Endothelial cell of umbilical vein (primary cell): ENCODE data around the gene CST3. TPM values are rescaled to one million over a fixed set of nuclear protein-coding genes. Genes with fewer than 3 reads are reported as not detected.

ENCODE experiments used
- BruUV-seq: library from RNA; stranded (reverse); fragments of 400-500 nt; replicated peaks from 2 replicates; lab custom pipeline; 2021; lab: Mats Ljungman, UMichigan
- CTCF ChIA-PET: fragments of 300-600, 350-600 bp; sonication (Branson Sonifier 250); formaldehyde crosslinking; loops from one replicate; lab custom pipeline; 2021; ENCODE audit warnings: antibody characterized with exemption, inconsistent platforms; lab: Charles Lee
- POLR2A ChIA-PET: fragments of 300-600, 350-600 bp; sonication (Branson Sonifier 250); formaldehyde crosslinking; loops from one replicate; lab custom pipeline; 2021; ENCODE audit warnings: antibody characterized with exemption, inconsistent platforms; lab: Charles Lee
- DNase-seq: peaks from one replicate; pipeline ENCODE4 v3.0.0-alpha.2; 2011; ENCODE audit warnings: low read depth, low spot score
- FAIRE-seq: peaks from 2 replicates; lab custom pipeline; 2011; peaks lifted over from hg19 to GRCh38; lab: Jason Lieb, UNC
- H2AFZ ChIP-seq: 2 replicates; pipeline ENCODE4 v1.6.0; 2012; ENCODE audit warnings: low read depth, low read length, control low read depth, inconsistent platforms
- H3K27ac ChIP-seq: 2 replicates; pipeline ENCODE4 v1.5.1; 2011; ENCODE audit warnings: low read depth, mild to moderate bottlenecking, control low read depth, low read length, moderate library complexity; ENCODE audit not compliant: insufficient read depth
- H3K27me3 ChIP-seq, 2 experiments: 2 replicates each; pipeline versions ENCODE4 v1.6.0 to v1.6.1; 2011; ENCODE audit warnings: low read length in 2 of 2, mixed read lengths in 1 of 2; ENCODE audit not compliant: control insufficient read depth in 2 of 2, insufficient read depth in 2 of 2
- H3K36me3 ChIP-seq, 2 experiments: 2 replicates in 1 of 2; 3 replicates in 1 of 2; pipeline ENCODE4 v1.5.1; 2011; ENCODE audit warnings: low read length in 2 of 2, mild to moderate bottlenecking in 1 of 2, moderate library complexity in 1 of 2; ENCODE audit not compliant: control insufficient read depth in 2 of 2, insufficient read depth in 2 of 2; ENCODE audit errors: extremely low read depth in 1 of 2
- H3K4me1 ChIP-seq: 3 replicates; pipeline ENCODE4 v1.5.1; 2011; ENCODE audit warnings: mild to moderate bottlenecking, low read length; ENCODE audit not compliant: control insufficient read depth, insufficient read depth; ENCODE audit errors: extremely low read depth
- H3K4me2 ChIP-seq: 2 replicates; pipeline ENCODE4 v1.6.1; 2011; ENCODE audit warnings: low read length, control low read depth, mixed read lengths; ENCODE audit not compliant: insufficient read depth
- H3K4me3 ChIP-seq, 3 experiments: fragments of 200-600 bp in 1 of 3; sonication (generic), shearing (Covaris generic) in 1 of 3; replicated peaks in 1 of 3; 2 replicates each; pipeline ENCODE4 v1.5.1; 2011 to 2016; ENCODE audit warnings: control low read depth in 3 of 3, low read length in 3 of 3, mild to moderate bottlenecking in 2 of 3, inconsistent platforms in 1 of 3, low read depth in 1 of 3, moderate library complexity in 1 of 3; ENCODE audit not compliant: insufficient read depth in 1 of 3
- H3K79me2 ChIP-seq: 2 replicates; pipeline ENCODE4 v1.6.0; 2012; ENCODE audit warnings: low read length, inconsistent platforms; ENCODE audit not compliant: control insufficient read depth, insufficient read depth
- H3K9ac ChIP-seq: replicated peaks from 2 replicates; pipeline ENCODE3; 2011; ENCODE audit warnings: low read length, control low read depth; ENCODE audit not compliant: insufficient read depth; ENCODE audit errors: extremely low read depth
- H3K9me1 ChIP-seq: replicated peaks from 3 replicates; pipeline ENCODE4 v1.6.0; 2011; ENCODE audit warnings: mild to moderate bottlenecking, low read length; ENCODE audit not compliant: control insufficient read depth, insufficient read depth; ENCODE audit errors: extremely low read depth
- H3K9me3 ChIP-seq: replicated peaks from 2 replicates; pipeline ENCODE4 v1.5.1; 2012; ENCODE audit warnings: low read length, inconsistent platforms; ENCODE audit not compliant: control insufficient read depth, insufficient read depth
- H4K20me1 ChIP-seq: replicated peaks from 2 replicates; pipeline ENCODE3; 2011; ENCODE audit warnings: mild to moderate bottlenecking, low read length; ENCODE audit not compliant: control insufficient read depth, insufficient read depth; ENCODE audit errors: extremely low read depth
- CTCF ChIP-seq, 2 donors: IDR thresholded peaks; 1 replicate in 1 of 2; 2 replicates in 1 of 2; pipeline ENCODE4 v1.5.1; 2011; ENCODE audit warnings: low read length in 2 of 2, mild to moderate bottlenecking in 2 of 2, moderate library complexity in 2 of 2, control low read depth in 1 of 2, inconsistent platforms in 1 of 2, low read depth in 1 of 2; ENCODE audit not compliant: insufficient read depth in 1 of 2; ENCODE audit errors: extremely low read depth in 1 of 2
- FOS ChIP-seq: IDR thresholded peaks from 2 replicates; pipeline ENCODE4 v1.6.1; 2011; ENCODE audit warnings: mild to moderate bottlenecking, low read length, moderate library complexity, borderline replicate concordance; ENCODE audit not compliant: insufficient read depth
- GATA2 ChIP-seq: IDR thresholded peaks from 2 replicates; pipeline ENCODE4 v1.7.0; 2011; ENCODE audit warnings: low read depth, mild to moderate bottlenecking, moderate library complexity, mixed read lengths, low read length; ENCODE audit not compliant: insufficient read length, insufficient read depth
- MYC ChIP-seq: IDR thresholded peaks from one replicate; pipeline ENCODE4 v1.6.1; 2011; ENCODE audit warnings: mild to moderate bottlenecking, low read depth, low read length
- POLR2A ChIP-seq: IDR thresholded peaks from 2 replicates; pipeline ENCODE4 v1.6.1; 2012; ENCODE audit warnings: low read depth, mild to moderate bottlenecking, control low read depth, low read length
- POLR2AphosphoS5 ChIP-seq: IDR thresholded peaks from 2 replicates; pipeline ENCODE4 v1.6.1; 2012; ENCODE audit warnings: low read depth, mild to moderate bottlenecking, control low read depth, low read length, moderate library complexity; ENCODE audit not compliant: insufficient read depth
- dilution Hi-C: fragments of 300-500 bp; cut with MboI; formaldehyde crosslinking; loops from one replicate; pipeline ENCODE4 v1.15.0; 2019; ENCODE audit warnings: low sequenced_read_pairs; ENCODE audit not compliant: extremely low pct_ligation_motif_present
- intact Hi-C: fragments of 100-400 bp; cut with micrococcal nuclease; formaldehyde crosslinking; loops from one replicate; pipeline ENCODE4 v1.10.0; 2022
- polyA plus RNA-seq, 4 experiments: library from polyadenylated mRNA; depleted of rRNA in 3 of 4; stranded (reverse) in 3 of 4; unstranded in 1 of 4; fragments of >200 nt; gene quantifications; 2 replicates each; pipeline versions ENCODE4 v1.2.1 to v1.2.3, GENCODE V29; 2011 to 2012; ENCODE audit warnings: missing spikeins in 1 of 4
- total RNA-seq: library from RNA; stranded (reverse); gene quantifications from 2 replicates; pipeline ENCODE4 v1.2.3, GENCODE V29; 2021

Gene CST3
- total and polyA plus RNA-seq, 2 donors (not counting 3 experiments of a cell fraction or from before 2014, with no cell fraction given), result 251 to 479 TPM

GRCh38 chr20:23608251-23608846, 29.4 kb downstream of the CST3 start:
- Histone ChIP-seq H3K27me3 (peaks cover 6 to 12% of the 10 kb centered on the region in 2 experiments), H4K20me1 (no peaks in the 10 kb centered on the region), H3K4me3 (no peak overlapping the region), H3K9me1 (no peaks in the 10 kb centered on the region), H3K36me3 (no peaks in the 10 kb centered on the region), H3K9me3 (no peaks in the 10 kb centered on the region), H3K4me1 (no peaks in the 10 kb centered on the region), H3K9ac (no peak overlapping the region), H2AFZ (no peak overlapping the region), H3K4me2 (no peak overlapping the region), H3K27ac (no peak overlapping the region), H3K79me2 (no peaks in the 10 kb centered on the region)
- DNase-seq (no peak), FAIRE-seq (no peak)
- ChIA-PET POLR2A (no interaction called here), CTCF (interaction anchor here (1.3 to 2.8 kb wide), 4 partner anchors 14 to 166 kb away, joined by 3 to 12 read pairs (median 6); partner anchors contain the start of gene CST3)
- intact Hi-C loops (loop anchor here (10.0 kb wide), 3 partner anchors 56 to 924 kb away; partner anchors contain the start of gene THBD), dilution Hi-C loops (no loop called here)
- no TSS peak for BruUV-seq
- TF ChIP-seq FOS (no peak), POLR2AphosphoS5 (no peak), MYC (no peak), POLR2A (no peak), GATA2 (no peak), CTCF (IDR thresholded peaks at IDR 0.05; ENCODE audit: extremely low read depth in 1 of 2, insufficient read depth in 1 of 2, low read depth in 1 of 2, low read length in 2 of 2) (no peak)
